CD14-positive monocyte (primary cell): ENCODE data around the gene PDF. TPM values are rescaled to one million over a fixed set of nuclear protein-coding genes. Genes with fewer than 3 reads are reported as not detected.

Experiments
- DNase-seq, 3 donors: peaks; one replicate each; pipeline ENCODE4 v3.0.0-alpha.2; 2011 to 2022
- H2AFZ ChIP-seq: 2 replicates; pipeline ENCODE4 v1.6.0; 2012; ENCODE audit warnings: mild to moderate bottlenecking, low read depth, low read length, inconsistent platforms; ENCODE audit not compliant: insufficient read depth, poor library complexity, severe bottlenecking
- H3K27ac ChIP-seq, 2 donors: 1 replicate in 1 of 2; 2 replicates in 1 of 2; pipeline ENCODE4 v1.5.1; 2012 to 2013; ENCODE audit warnings: low read length in 2 of 2, control low read depth in 1 of 2, inconsistent platforms in 1 of 2, low read depth in 1 of 2, mild to moderate bottlenecking in 1 of 2
- H3K27me3 ChIP-seq, 2 donors: one replicate each; pipeline versions ENCODE4 v1.6.0 to v1.6.1; 2011 to 2013; ENCODE audit warnings: low read length in 2 of 2; ENCODE audit not compliant: control insufficient read depth in 2 of 2, insufficient read depth in 2 of 2
- H3K36me3 ChIP-seq, 2 donors: replicated peaks in 1 of 2; 1 replicate in 1 of 2; 2 replicates in 1 of 2; pipeline versions ENCODE4 v1.5.1 to v1.6.1; 2012 to 2013; ENCODE audit warnings: low read length in 2 of 2, control low read depth in 1 of 2, inconsistent platforms in 1 of 2, mild to moderate bottlenecking in 1 of 2; ENCODE audit not compliant: insufficient read depth in 2 of 2, control insufficient read depth in 1 of 2
- H3K4me1 ChIP-seq, 2 donors: 1 replicate in 1 of 2; 2 replicates in 1 of 2; pipeline versions ENCODE4 v1.5.1 to v1.6.1; 2012 to 2013; ENCODE audit warnings: low read length in 2 of 2, control low read depth in 1 of 2, inconsistent platforms in 1 of 2, mild to moderate bottlenecking in 1 of 2, moderate library complexity in 1 of 2; ENCODE audit not compliant: insufficient read depth in 2 of 2, control insufficient read depth in 1 of 2
- H3K4me2 ChIP-seq: replicated peaks from 2 replicates; pipeline ENCODE3; 2012; ENCODE audit warnings: low read length, moderate library complexity, mild to moderate bottlenecking; ENCODE audit not compliant: poor library complexity, severe bottlenecking; ENCODE audit errors: extremely low read depth
- H3K4me3 ChIP-seq, 3 experiments: fragments of 200-600 bp in 1 of 3; sonication (generic) in 1 of 3; replicated peaks in 1 of 3; 1 replicate in 2 of 3; 2 replicates in 1 of 3; pipeline ENCODE4 v1.5.1; 2011 to 2013; ENCODE audit warnings: low read length in 3 of 3, mild to moderate bottlenecking in 3 of 3, control low read depth in 2 of 3, low read depth in 2 of 3, inconsistent platforms in 1 of 3, moderate library complexity in 1 of 3
- H3K79me2 ChIP-seq: 2 replicates; pipeline ENCODE4 v1.6.0; 2012; ENCODE audit warnings: mild to moderate bottlenecking, control low read depth, inconsistent platforms, low read length, moderate library complexity; ENCODE audit not compliant: insufficient read depth
- H3K9ac ChIP-seq: 2 replicates; pipeline ENCODE4 v1.6.0; 2017; ENCODE audit warnings: low read length, mild to moderate bottlenecking; ENCODE audit not compliant: insufficient read depth, poor library complexity, severe bottlenecking
- H3K9me3 ChIP-seq, 2 donors: replicated peaks in 1 of 2; 1 replicate in 1 of 2; 2 replicates in 1 of 2; pipeline versions ENCODE4 v1.5.1 to v1.6.1; 2012 to 2013; ENCODE audit warnings: low read length in 2 of 2, control low read depth in 1 of 2; ENCODE audit not compliant: control insufficient read depth in 1 of 2, insufficient read depth in 1 of 2
- H4K20me1 ChIP-seq: 2 replicates; pipeline ENCODE4 v1.6.0; 2012; ENCODE audit warnings: mild to moderate bottlenecking, low read length, control low read depth, moderate library complexity; ENCODE audit not compliant: insufficient read depth
- H3K27ac Mint-ChIP-seq, 7 donors: one replicate each; pipeline ENCODE4 v1.8.0; 2020; ENCODE audit warnings: mild to moderate bottlenecking in 7 of 7, mixed read lengths in 7 of 7, moderate library complexity in 6 of 7, inconsistent platforms in 2 of 7
- H3K27me3 Mint-ChIP-seq, 3 donors: one replicate each; pipeline ENCODE4 v1.8.0; 2021 to 2022; ENCODE audit warnings: low read depth in 3 of 3, mild to moderate bottlenecking in 3 of 3, mixed read lengths in 3 of 3, moderate library complexity in 3 of 3, inconsistent platforms in 1 of 3
- H3K36me3 Mint-ChIP-seq, 2 donors: one replicate each; pipeline ENCODE4 v1.8.0; 2020; ENCODE audit warnings: mixed read lengths in 2 of 2, inconsistent platforms in 1 of 2, mild to moderate bottlenecking in 1 of 2
- H3K4me1 Mint-ChIP-seq: one replicate; pipeline ENCODE4 v1.8.0; 2020; ENCODE audit warnings: mild to moderate bottlenecking, mixed read lengths
- H3K4me3 Mint-ChIP-seq, 2 donors: one replicate each; pipeline ENCODE4 v1.8.0; 2020; ENCODE audit warnings: mild to moderate bottlenecking in 2 of 2, mixed read lengths in 2 of 2, moderate library complexity in 1 of 2
- H3K9me3 Mint-ChIP-seq, 7 donors: one replicate each; pipeline ENCODE4 v1.8.0; 2020 to 2022; ENCODE audit warnings: mixed read lengths in 7 of 7, mild to moderate bottlenecking in 6 of 7, moderate library complexity in 6 of 7, inconsistent platforms in 2 of 7
- CTCF ChIP-seq: fragments of 200-600 bp; IDR thresholded peaks from one replicate; pipeline ENCODE4 v1.8.0; 2022; ENCODE audit warnings: antibody characterized with exemption, mild to moderate bottlenecking
- WGBS: methylation state at CpG from one replicate; pipeline ENCODE4 v1.1.5; 2013; ENCODE audit warnings: missing lambda C conversion rate; ENCODE audit not compliant: insufficient coverage; 5-methylcytosine and 5-hydroxymethylcytosine counted together
- intact Hi-C, 2 donors: fragments of 100-400 bp; cut with micrococcal nuclease; formaldehyde crosslinking; loops; one replicate each; pipeline versions ENCODE4 v1.15.0 to v1.15.1; 2023
- polyA plus RNA-seq, 3 donors: library from polyadenylated mRNA; depleted of rRNA in 1 of 3; unstranded in 2 of 3; stranded (reverse) in 1 of 3; fragments of 300-500 nt in 2 of 3; fragments of >200 nt in 1 of 3; fragmentation: Illumina TruSeq in 2 of 3; gene quantifications; 1 replicate in 2 of 3; 2 replicates in 1 of 3; pipeline ENCODE4 v1.2.3, GENCODE V29; 2012 to 2021

PDF gene
- polyA plus RNA-seq, 3 donors: 2.3 to 7.2 (median 4.2) TPM

- TF ChIP-seq CTCF: peak; percentile 88
- Histone ChIP-seq H3K27me3 (no peaks in the 10 kb centered on the region), H3K4me1 (peaks cover 20 to 33% of the 10 kb centered on the region in 2 donors), H3K79me2 (peaks cover 42% of the 10 kb centered on the region), H3K36me3 (peaks cover 32 to 55% of the 10 kb centered on the region in 2 donors), H3K27ac (peak within 1 kb of the TSS; percentile 78 to 87), H3K9me3 (no peaks in the 10 kb centered on the region), H4K20me1 (no peaks in the 10 kb centered on the region), H3K9ac (peak within 1 kb of the TSS; percentile 84), H3K4me3 (peak within 1 kb of the TSS; percentile 80 to 93 (median 88)), H2AFZ (peak within 1 kb of the TSS; percentile 89), H3K4me2 (peak within 1 kb of the TSS; percentile 93)
- peak; percentile 93 to 96 (median 94) for DNase-seq
- intact Hi-C loops: loop anchor here (5.0 kb wide), 2 partner anchors 43 to 48 kb away; partner anchors contain the start of gene TERF2 (in 1 of the 2)
- Mint-ChIP-seq H3K9me3 (no peaks in the 10 kb centered on the region), H3K36me3 (peaks cover 44 to 49% of the 10 kb centered on the region in 2 donors), H3K4me3 (peak within 1 kb of the TSS; percentile 99 to 100), H3K4me1 (peaks cover 25% of the 10 kb centered on the region), H3K27me3 (peaks cover 0 to 3% (median 0%) of the 10 kb centered on the region in 3 donors), H3K27ac (peak within 1 kb of the TSS; percentile 93 to 99 (median 96))
- WGBS: under 1% methylated on average over 72 of the region's 77 CpGs
These were observed 9.1 kb upstream of the PDF start, which contains the start of the genes COG8 and NIP7 for GRCh38 chr16:69339289-69340094. Gene COG8 (minus strand): TSS chr16:69339564. CDS start chr16:69339552, 12 bp downstream. Gene NIP7 (plus strand): TSS chr16:69339772. CDS start chr16:69339830, 58 bp downstream.

- Histone ChIP-seq H3K4me2 (peak overlapping the region; percentile 93), H3K27me3 (no peaks in the 10 kb centered on the region)
These were observed 8.3 kb upstream of the PDF start for GRCh38 chr16:69338557-69339288.

More at GRCh38 chr16:69338557-69339288, 8.3 kb upstream of the PDF start:
- Mint-ChIP-seq H3K27me3 (peaks cover 0 to 3% (median 0%) of the 10 kb centered on the region in 3 donors), H3K4me1 (peaks cover 25% of the 10 kb centered on the region), H3K9me3 (no peaks in the 10 kb centered on the region), H3K4me3 (peak overlapping the region; percentile 99 to 100), H3K27ac (peak overlapping the region; percentile 80 to 95 (median 86)), H3K36me3 (peaks cover 50 to 53% of the 10 kb centered on the region in 2 donors)
- peaks cover 20 to 33% of the 10 kb centered on the region in 2 donors for H3K4me1 ChIP-seq
- H2AFZ ChIP-seq: peak overlapping the region; percentile 89
- no peaks in the 10 kb centered on the region for H4K20me1 ChIP-seq
- peak overlapping the region; percentile 63 to 87 for H3K27ac ChIP-seq
- intact Hi-C loops: loop anchor here (5.0 kb wide), 2 partner anchors 44 to 49 kb away; partner anchors contain the start of gene TERF2 (in 1 of the 2)
- H3K9me3 ChIP-seq: no peaks in the 10 kb centered on the region
- H3K79me2 ChIP-seq: peaks cover 43% of the 10 kb centered on the region
- no peak for TF ChIP-seq CTCF
- peaks cover 40 to 56% of the 10 kb centered on the region in 2 donors for H3K36me3 ChIP-seq
- H3K9ac ChIP-seq: peak overlapping the region; percentile 84
- WGBS: 22% methylated on average over 44 of the region's 46 CpGs
- DNase-seq: no peak
- H3K4me3 ChIP-seq: peak overlapping the region; percentile 80 to 93 (median 88)
